ENCODE data around the gene DTYMK.

DNA sequence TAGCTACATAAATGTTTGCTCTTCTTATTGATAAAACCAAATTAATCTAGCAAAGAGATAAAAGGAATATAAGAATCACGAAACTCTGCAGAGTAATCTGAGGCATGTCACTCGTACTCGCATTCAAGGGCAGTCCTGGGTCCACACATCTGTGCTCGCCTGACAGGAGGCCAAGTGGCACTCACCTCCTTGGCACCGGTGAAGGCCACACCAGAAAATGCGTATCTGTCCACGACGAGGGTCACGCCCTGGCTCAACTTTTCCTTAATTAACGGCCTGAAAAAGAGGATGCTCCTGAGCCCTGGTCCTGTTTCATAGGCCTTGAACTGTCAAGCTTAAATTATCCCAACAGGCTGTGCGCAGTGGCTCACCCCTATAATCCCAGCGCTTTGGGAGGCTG lies 6.6 kb downstream of the DTYMK start:
- TF ChIP-seq, protein P1, sequence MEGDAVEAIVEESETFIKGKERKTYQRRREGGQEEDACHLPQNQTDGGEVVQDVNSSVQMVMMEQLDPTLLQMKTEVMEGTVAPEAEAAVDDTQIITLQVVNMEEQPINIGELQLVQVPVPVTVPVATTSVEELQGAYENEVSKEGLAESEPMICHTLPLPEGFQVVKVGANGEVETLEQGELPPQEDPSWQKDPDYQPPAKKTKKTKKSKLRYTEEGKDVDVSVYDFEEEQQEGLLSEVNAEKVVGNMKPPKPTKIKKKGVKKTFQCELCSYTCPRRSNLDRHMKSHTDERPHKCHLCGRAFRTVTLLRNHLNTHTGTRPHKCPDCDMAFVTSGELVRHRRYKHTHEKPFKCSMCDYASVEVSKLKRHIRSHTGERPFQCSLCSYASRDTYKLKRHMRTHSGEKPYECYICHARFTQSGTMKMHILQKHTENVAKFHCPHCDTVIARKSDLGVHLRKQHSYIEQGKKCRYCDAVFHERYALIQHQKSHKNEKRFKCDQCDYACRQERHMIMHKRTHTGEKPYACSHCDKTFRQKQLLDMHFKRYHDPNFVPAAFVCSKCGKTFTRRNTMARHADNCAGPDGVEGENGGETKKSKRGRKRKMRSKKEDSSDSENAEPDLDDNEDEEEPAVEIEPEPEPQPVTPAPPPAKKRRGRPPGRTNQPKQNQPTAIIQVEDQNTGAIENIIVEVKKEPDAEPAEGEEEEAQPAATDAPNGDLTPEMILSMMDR (IDR thresholded peaks at IDR 0.05) = no peak
- no peak for TF ChIP-seq EZH2 (IDR thresholded peaks at IDR 0.05; ENCODE audit: borderline replicate concordance, insufficient read depth, low read depth, low read length, poor library complexity, severe bottlenecking)
